ENCODE data around the gene MT1F.
"Not testable (repeated sequence)": the region's sequence is repeated elsewhere in the genome, so short reads cannot be mapped to it uniquely, and the experiment has no call there.

Gene MT1F

DNA sequence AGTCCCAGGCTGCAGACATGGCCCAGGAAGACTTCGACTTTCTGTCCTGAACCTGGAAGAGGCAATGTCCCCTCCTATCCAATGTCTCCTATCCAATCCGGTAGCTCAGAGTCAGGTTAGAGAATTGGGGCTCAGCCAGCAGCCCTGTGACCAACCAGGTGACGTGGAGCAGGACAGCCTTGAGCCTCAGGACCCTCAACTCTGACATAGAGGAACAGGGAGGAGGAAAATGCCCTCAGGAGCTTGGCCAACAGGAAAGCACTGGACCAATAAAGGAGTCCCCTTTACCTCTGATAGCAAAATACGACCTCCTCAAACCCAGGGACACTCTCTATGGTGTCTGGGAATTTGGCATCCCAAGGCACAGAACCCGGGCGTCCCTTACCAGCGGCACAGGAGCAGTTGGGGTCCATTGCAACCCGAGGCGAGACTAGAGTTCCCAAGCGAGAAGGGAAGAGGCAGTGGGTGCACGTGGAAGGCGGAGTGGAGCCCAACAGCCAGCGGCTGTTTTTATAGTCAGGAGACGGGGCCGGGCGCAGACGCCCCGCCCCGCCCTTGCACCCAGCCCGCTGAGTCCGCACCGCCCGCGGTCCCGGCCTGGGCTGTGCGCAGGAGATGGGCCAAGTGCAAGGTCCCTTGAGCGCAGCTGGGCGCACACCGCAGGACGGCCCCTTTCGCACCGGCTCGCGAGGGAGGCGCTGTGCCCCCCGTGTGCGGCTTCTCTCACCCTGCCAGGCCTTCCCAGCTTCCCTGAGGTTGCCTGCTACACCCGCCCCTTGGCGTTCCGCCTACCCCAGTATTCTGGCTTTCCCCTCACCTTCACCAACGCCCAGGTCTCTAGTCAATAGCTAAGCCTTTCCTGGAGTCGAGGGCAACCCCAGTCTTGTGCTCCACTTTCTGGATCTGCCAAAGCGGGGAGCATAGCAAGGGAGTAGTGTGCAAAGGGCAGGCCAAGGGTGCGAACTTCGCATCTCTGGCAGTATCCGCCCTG lies 10.1 kb downstream of the MT1F start, which contains the start of gene MT1G:
MT1G (minus strand) TSS at position 485 of the 991 bp plus-strand sequence; CDS start at position 413, 72 bp downstream.
- DNase-seq (ENCODE audit: insufficient read length, low spot score) (no peak), FAIRE-seq (no peak)

DNA sequence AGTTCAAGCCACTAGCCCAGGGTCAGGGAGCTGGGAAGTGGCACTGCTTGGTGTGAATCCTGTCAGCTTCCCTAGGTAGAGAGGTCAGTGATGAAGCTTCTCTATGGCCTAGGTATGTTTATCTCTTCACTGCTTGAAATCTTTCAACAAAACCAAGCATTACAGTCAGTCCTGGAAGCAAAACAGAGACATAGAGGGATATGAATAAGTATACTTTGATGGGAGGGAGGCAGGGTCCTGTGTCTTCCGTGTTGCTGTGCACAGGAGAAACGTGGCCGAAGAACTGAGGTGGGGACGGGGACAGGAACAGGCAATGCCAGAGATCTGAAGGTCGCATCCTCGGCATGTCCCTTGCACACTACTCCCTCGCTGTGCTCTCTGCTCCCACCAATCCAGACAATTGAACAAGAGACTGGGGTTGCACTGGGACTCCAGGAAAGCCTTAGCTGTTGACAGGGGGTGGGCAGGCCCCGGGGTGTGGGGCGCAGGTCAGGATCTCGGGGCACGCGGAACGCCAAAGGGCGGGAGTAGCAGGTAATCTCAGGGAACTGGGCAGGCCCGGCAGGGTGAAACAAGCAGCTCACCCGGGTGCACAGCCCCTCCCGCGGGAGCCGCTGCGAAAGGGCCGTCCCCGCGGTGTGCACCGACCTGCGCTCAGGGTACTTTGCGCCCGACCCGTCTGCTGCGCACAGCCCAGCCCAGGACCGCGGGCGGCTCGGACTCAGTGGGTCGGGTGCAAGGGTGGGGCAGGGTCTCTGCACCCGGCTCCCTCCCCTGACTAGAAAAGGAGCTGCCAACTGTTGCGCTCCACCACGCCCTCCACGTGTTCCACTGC lies 11.5 kb downstream of the MT1F start, which contains the start of gene MT1H:
MT1H (plus strand) TSS at position 810 of the 835 bp plus-strand sequence. CDS start 71 bp downstream, outside the sequence.
- FAIRE-seq, result no peak
- DNase-seq (ENCODE audit: insufficient read length, low spot score), result no peak
- no peak for TF ChIP-seq POLR2A (IDR thresholded peaks at IDR 0.05; ENCODE audit: low read depth, low read length)

More for the DNA sequence above, 10.1 kb downstream of the MT1F start, which contains the start of gene MT1G:
- no peak for TF ChIP-seq POLR2A (IDR thresholded peaks at IDR 0.05; ENCODE audit: low read depth, low read length)

DNA sequence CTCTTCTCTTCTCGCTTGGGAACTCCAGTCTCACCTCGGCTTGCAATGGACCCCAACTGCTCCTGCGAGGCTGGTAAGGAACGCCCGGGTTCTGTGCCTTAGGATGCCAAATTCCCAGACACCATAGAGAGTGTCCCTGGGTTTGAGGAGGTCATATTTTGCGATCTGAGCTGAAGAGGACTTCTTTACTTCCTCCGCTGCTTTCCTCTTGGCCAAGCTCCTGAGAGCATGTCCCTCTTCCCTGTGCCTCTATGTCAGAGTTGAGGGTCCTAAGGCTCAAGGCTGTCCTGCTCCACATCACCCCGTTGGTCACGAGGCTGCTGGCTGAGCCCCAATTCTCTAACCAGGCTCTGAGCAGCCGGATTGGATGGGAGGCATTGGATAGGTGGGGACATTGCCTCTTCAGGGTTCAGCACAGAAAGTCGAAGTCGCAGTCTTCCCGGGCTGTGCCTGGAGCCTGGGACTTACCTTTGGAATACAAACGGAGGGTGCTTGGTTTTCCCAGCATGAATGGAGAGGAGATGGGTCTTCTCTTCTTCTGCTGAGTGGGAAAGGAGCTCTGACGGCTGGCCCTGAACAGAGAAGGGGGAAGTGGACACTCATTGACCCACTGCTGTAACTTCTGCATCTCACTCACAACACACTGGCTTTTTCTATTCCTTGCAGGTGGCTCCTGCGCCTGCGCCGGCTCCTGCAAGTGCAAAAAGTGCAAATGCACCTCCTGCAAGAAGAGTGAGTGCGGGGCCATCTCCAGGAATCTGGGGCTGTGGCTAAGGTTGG lies 12.3 kb downstream of the MT1F start:
- FAIRE-seq, result no peak
- no peak for DNase-seq (ENCODE audit: insufficient read length, low spot score)
- TF ChIP-seq POLR2A (IDR thresholded peaks at IDR 0.05; ENCODE audit: low read depth, low read length), result no peak

DNA sequence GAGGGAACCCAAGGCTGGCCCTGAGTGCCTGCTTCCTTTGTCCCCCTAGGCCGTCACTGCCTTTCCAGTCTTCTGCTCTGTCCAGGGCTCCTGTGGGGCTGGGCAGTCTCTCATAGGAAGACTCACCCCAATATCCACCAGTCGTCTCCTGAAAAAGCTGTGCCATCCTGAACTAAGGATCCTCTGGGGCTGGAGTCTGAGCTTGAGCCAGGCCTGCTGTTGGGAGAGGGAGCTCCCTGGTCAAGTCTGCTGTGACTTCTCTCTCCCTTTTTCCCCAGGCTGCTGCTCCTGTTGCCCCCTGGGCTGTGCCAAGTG lies 12.8 kb downstream of the MT1F start:
- DNase-seq (ENCODE audit: insufficient read length, low spot score) (no peak), FAIRE-seq (no peak)
- no peak for TF ChIP-seq POLR2A (IDR thresholded peaks at IDR 0.05; ENCODE audit: low read depth, low read length)

DNA sequence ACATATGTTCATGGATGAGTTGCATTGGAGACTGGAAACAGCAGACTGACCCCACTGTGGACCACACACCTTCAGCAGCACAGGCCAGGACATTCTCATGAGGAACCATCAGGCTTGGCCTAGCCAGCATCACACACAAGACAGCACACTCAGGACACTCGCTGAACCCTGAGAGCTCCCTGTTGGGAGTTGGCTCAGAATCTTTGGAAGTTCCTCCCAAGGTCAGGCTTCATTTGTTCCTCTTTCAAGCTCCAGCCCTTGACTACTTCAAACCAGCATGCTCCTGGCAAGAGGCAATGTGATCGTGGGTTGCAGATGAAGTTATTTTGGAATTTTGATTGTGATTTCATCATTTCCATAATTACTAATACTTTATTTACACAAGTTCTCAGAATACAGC lies 13.9 kb downstream of the MT1F start:
- not testable (repeated sequence) for DNase-seq (ENCODE audit: insufficient read length, low spot score); FAIRE-seq

DNA sequence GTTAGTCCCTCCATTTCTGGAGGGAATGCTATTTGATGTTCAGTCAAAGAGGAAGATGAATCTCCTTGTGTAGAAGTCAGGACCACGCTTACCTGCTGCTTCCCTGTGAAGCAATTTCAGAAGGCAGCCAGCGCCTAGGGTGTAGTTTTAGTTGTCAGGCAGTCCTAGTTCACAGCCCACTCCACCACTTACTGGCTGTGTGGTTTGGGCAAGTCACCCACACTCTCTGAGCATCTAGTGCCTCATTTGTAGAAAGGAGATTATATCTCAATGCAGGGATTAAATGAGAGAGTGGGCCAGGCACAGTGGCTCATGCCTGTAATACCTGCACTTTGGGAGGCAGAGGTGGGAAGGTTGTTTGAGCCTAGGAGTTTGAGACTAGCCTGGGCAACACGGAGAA lies 14.4 kb downstream of the MT1F start:
- not testable (repeated sequence) for DNase-seq (ENCODE audit: insufficient read length, low spot score); FAIRE-seq

DNA sequence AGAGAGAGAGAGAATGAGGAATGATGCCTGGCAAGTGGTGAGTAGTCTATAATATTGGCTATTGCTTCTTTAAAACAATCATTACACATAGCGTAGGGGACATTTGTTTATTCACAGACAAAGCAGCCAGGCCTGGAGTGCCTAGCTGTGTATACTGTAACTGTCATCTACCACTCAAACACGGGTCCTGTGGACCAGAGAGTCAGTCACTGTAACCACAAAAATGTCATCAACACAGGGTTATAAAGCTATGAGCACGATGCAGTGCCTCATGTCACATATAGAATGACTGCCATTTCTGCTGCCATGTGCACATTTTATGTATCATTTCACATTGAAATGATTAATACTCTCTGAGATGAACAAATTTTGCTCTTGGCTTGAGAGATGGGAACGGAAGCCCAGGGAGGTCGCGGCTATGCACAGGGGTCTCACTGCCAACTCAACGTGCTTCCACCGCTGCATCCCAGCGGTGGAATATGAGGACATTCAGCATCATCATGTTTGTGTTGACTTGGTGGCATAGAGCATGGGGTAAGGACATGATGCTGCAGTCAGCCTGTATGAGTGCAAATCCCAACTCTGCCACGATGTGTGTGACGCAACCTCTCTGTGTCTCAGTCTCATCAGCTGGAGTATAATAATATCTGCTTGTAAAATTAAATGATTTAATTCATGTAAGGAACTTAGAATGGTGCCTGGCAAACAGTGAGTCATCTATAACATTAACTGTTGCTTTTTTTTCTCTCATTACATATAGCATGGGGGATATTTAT lies 15.2 kb downstream of the MT1F start:
- no peak for DNase-seq (ENCODE audit: insufficient read length, low spot score)
- no peak for TF ChIP-seq POLR2A (IDR thresholded peaks at IDR 0.05; ENCODE audit: low read depth, low read length)
- no peak for FAIRE-seq

DNA sequence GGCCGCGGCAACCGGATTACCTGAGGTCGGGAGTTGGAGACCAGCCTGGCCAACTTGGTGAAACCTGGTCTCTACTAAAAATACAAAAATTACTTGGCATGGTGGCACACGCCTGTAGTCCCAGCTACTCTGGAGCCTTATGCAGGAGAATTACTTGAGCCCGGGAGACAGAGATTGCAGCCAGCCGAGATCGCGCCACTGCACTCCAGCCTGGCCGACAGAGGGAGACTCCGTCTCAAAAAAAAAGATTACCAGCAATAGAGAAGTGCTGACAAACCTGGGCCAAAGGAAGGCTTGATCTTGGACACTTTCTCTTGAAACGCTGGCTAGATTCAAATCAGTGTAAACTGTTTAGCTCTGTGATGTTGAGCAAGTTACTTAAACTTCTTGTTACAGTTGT lies 16.2 kb downstream of the MT1F start:
- no peak for DNase-seq (ENCODE audit: insufficient read length, low spot score)
- FAIRE-seq, result no peak
- TF ChIP-seq POLR2A (IDR thresholded peaks at IDR 0.05; ENCODE audit: low read depth, low read length), result no peak

DNA sequence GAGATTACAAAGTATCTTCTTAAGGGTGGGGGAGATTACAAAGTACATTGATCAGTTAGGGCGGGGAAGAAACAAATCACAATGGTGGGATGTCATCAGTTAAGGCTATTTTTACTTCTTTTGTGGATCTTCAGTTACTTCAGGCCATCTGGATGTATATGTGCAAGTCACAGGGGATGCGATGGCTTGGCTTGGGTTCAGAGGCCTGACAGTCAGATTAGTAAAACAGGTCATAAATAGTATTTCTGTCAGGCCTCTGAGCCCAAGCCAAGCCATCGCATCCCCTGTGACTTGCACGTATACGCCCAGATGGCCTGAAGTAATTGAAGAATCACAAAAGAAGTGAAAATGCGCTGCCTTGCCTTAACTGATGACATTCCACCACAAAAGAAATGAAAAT lies 16.8 kb downstream of the MT1F start:
- FAIRE-seq; DNase-seq (ENCODE audit: insufficient read length, low spot score): not testable (repeated sequence)

DNA sequence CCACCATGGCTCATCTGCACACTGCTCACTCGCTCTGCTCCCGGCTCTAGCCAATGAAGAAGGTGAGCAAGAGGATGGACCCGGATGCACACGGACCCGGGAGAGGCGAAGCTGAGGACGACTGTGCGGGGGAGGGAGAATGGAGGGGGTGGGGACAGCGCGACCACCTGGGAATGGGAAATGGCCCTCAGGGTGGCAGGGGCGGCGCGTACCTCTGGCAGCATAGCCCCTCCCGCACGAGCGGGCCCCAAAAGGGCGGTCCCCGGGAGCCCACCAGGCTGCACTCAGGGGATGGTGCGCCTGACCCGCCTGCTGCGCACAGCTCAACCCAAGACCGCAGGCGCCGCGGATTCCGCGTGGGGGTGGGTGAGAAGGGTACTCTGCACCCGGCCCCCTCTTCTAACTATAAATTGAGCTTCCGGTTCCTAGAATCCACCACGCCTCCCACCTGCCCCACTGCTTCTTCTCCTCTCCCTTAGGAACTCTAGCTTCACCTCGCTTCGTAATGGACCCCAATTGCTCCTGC lies 18.0 kb downstream of the MT1F start:
- DNase-seq (ENCODE audit: insufficient read length, low spot score) (no peak), FAIRE-seq (no peak)
- TF ChIP-seq POLR2A (IDR thresholded peaks at IDR 0.05; ENCODE audit: low read depth, low read length), result no peak

DNA sequence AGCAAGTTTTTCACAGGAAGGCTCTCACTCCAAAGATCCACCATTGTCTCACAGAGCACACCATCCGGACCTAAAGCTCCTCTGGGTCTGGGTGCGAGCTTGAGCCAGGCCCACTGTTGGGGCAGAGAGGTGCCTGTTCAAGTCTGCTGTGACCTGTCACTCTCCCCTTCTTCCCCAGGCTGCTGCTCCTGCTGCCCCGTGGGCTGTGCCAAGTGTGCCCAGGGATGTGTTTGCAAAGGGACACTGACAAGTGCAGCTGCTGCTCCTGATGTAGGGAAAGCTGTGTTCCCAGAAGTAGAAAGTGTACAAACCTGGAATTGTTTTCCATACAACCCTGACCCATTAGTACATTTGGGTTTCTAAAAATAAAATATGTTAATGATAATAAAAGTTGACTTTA lies 19.7 kb downstream of the MT1F start:
- TF ChIP-seq POLR2A (IDR thresholded peaks at IDR 0.05; ENCODE audit: low read depth, low read length), result no peak
- FAIRE-seq (no peak), DNase-seq (ENCODE audit: insufficient read length, low spot score) (no peak)

DNA sequence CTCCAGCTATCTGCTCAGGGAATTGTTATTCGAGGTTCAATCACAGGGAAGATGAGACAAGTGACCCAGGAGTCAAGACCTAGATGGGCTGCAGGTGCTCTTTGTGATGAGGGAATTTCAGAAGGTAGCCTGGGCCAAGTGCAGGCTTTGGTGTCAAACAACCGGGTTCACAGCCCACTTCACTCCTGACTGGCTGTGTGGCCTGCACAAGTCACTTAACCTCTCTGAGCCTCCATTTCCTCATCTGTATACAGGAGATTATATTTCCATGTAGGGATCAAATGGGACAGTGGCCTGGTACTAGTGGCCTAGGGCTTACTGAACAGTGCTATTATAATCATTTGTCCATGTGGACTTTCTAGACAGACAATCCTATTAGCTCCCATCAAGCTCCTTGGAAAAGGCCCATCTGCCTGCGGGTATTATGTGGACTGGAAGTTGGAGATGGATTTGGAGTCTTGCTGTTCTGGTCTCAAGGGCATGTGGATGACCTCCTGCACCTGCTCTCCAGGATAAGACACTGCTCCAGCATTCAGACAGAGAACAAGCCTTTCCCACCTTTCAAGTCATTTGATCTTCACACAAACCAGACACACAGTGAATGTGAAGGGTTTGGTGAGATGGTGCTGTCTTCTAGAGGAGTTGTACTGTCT lies 21.4 kb downstream of the MT1F start:
- DNase-seq (ENCODE audit: insufficient read length, low spot score), result no peak
- no peak for FAIRE-seq
- TF ChIP-seq POLR2A (IDR thresholded peaks at IDR 0.05; ENCODE audit: low read depth, low read length), result no peak

Measured in H54 (cell line).